GM19324 (cell line): ENCODE data around the gene USB1.
"Not testable (repeated sequence)": the region's sequence is repeated elsewhere in the genome, so short reads cannot be mapped to it uniquely, and the experiment has no call there.

Experiments
- ATAC-seq: cut with Tn5 transposase; IDR thresholded peaks from one replicate; pipeline ENCODE4 v1.9.1; 2021; ENCODE audit warnings: mild to moderate bottlenecking, moderate library complexity; ENCODE audit not compliant: unreplicated experiment, low FRiP score

USB1 gene

GRCh38 chr16:57969451-57970123, 31.6 kb upstream of the USB1 start:
- ATAC-seq, result no peak

DNA sequence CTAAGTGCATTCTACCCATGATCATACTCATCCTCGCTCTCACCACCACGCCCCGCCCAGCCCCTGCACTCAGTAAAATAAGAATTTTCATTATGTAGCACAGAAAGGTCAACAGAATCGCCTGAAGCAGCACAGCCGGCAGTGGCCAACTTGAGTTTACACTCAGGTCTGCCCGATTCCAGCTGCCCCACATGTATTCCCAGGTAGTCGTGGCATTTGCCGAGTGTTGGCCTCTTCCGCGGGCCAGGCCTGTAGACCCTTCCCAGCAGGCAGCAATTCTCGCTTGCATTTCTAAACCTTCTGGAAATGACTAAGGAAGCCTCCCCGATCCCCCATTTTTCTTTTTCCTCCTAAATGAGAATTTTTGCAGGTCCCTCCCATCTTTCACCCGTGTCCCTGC, 30.9 kb upstream of the USB1 start:
- ATAC-seq, result no peak

- no peak for ATAC-seq
Measured at GRCh38 chr16:57970970-57971369, 30.2 kb upstream of the USB1 start, which contains the start of gene CNGB1. Gene CNGB1 (minus strand): TSS chr16:57971128. CDS start chr16:57967286, 3,842 bp downstream.

DNA sequence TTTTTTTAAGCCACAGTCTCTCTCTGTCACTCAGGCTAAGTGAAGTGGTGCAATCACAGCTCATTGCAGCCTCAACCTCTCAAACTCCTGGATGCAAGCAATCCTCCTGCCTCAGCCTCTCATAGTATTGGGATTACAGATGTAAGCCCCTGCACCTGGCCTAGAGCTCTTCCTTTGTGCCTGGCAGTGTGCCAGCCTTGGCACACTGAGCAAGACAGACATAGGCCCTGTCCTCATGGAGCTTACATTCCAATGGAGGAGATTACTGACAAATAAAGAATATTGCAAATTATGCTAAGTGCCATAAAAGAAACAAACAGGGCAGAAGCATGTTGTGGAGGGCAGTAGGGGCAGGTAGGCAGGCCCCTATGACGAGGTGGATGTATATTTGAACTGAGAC, 29.4 kb upstream of the USB1 start:
- no peak for ATAC-seq

- ATAC-seq, result no peak
Measured at GRCh38 chr16:57972306-57972705, 28.9 kb upstream of the USB1 start.

- no peak for ATAC-seq
Measured at GRCh38 chr16:57976331-57976796, 24.8 kb upstream of the USB1 start.

- no peak for ATAC-seq
Measured at GRCh38 chr16:57977418-57978069, 23.7 kb upstream of the USB1 start.

GRCh38 chr16:57978070-57978465, 23.1 kb upstream of the USB1 start:
- ATAC-seq, result not testable (repeated sequence)

GRCh38 chr16:57979006-57979585, 22.1 kb upstream of the USB1 start:
- no peak for ATAC-seq

DNA sequence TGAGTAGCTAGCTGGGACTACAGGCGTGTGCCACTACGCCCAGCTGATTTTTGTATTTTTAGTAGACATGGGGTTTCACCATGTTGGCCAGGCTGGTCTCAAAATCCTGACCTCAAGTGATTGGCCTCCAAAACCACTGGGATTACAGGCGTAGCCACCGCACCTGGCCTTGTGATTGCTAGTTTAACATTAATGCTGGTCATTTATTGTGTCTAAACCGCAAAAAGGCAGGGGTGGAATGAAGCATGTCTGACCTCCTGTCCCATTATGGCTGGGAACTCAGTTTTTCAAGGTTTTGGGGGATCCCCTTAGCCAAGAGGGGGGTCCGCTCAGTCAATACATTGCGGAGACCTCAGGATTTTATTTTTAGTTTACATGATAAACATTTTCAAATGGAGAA, 19.6 kb upstream of the USB1 start:
- no peak for ATAC-seq

DNA sequence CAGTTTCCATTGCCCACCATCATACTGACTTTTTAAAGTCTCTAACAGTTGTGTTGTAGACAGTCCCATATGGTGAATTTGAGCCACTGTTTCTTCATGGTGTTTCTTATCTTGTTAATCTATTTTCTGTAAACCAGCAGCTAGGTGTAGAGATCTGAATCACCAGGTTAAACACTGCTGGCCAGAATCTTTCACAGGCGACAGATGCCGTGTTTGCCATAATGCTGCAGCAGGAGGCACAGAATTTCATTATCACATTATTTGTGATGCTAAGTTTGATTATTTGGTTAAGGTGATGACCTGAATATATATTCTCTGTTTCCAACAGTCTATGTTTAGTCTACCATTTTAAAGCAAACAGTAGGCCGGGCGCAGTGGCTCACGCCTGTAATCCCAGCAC, 18.8 kb upstream of the USB1 start:
- ATAC-seq, result no peak

DNA sequence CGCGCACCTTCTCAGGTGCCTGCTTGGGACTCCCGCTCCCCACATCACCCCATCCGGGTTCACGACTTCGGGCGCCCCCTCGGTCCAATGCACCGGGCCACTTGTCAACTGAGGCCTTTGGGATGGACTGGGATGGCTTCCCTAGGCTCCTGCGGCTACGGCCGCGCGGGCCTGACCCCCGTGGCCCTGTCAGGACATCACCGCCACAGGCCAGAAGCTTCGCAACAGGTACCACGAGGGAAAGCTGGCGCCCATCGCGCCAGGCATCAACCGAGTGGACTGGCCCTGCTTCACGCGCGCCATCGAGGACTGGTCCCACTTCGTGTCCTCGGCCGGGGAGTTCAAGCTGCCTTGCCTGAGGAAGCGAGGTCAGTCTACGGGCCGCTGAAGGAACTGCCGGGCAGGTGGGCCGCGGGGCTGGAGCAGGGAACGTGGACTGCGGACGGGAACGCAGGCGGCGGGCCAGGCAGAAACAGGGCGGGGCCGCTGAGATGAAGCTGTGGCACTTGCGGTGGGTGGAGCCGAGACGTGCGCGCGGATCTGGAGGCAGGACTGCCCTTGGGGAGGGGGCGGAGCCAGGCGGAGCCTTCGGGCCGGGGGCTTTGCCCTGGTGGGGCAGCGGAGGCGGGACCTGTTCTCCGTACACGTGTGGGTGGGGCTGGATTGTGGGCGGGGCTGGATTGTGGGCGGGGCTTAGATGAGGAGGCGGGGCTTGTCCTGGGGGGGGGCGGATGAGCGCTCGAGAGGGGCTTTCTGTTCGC, 16.6 kb upstream of the USB1 start:
- peak; percentile 78 for ATAC-seq

DNA sequence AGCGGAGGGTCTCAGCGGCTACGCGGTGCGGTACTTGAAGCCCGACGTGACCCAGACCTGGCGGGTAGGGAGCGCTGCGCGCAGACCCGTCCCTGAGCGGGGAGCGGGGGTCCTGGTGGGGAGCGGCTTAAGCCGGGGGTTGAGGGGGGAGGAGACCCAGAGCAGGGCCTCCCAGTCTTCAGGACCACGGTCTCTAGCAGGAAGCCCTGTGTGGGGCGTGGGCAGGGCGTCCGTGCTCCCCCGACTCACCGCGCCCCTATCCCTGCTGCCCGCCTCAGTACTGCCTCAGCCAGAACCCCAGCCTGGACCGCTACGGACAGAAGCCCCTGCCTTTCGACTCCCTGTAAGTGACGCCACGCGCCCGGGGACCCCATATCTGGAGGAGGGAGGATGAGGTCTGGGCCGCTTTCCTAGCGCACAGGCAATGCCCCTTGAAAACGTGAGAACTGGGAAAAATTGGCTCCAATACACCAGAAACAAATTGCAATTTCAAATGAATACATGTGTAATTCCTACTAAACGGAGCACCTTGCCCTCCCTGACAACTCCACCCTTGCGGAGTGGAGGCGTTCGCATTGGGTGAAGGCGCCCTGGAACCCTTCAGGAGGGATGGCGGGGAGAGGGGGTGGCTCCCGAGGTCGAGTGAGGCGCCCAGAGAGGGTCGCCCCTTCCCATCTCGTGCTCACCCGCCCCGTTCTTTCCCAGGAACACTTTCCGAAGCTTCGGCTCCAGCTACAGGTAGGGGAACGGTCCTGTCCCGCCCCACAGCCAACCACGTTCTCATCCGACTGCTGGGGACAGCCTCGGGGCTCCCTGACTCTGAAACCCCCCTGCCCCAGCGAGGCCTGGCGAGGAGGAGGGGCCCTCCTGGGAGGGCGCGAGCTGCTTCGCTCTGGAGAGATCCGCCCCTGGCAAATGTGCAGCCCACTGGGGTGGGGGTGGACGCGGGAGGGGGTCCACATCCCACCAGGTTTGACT, 15.7 kb upstream of the USB1 start:
- no peak for ATAC-seq

- no peak for ATAC-seq
Measured at GRCh38 chr16:57986196-57986595, 15.0 kb upstream of the USB1 start.

DNA sequence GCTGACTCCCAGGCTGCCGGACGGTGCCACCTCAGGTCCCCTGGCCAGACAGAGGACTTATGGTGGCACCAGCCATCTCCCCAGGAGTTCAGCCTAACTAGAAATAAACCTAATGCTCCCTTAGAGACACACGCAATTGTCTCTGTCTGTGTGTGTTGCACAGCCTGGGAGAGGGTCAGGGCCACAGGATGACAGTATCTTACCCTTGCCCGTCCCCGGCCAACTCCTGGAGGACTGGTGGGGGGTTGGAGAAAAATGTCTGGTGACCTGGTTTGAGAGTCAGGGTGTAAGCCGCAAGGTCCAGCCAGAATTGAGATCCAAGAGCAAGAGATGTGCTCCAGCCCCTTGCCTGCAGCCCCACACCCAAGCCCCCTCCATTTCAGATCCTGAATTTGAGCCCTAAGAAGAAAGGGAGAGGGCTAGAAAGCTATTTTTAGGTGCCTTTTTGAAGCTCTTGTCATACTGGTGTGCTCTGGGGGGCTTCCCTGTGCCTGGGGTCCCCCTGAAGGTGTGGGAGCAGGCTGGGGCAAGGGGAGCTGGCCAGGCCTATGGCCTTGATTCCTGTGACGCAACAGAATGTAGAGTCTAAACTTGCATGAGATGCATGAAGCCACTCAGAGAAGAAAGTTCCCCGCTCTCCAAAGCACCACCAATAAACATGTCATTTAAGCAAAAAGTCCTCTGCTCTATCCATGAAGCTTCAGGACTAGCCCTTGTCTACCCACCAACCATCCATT, 13.6 kb upstream of the USB1 start:
- no peak for ATAC-seq

DNA sequence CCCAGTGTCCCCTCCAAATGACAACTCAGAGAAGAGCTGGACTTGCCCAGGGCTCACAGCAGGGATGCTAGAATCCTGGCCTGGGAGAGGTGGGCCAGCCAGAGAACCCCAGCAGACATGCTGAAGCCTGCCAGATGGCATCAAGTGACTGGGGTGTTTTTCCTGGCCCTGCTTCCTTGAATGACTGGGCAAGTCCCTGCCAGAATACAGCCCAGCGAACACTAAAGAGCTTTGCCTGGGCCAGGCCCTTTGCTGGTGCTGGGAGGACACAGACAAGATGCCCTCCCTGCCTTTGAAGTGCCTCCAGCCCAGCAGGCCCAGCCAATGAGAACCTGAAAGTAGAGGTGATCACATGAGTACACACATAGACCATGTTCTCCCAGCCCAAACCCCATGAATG, 12.3 kb upstream of the USB1 start:
- no peak for ATAC-seq

GRCh38 chr16:57991551-57992059, 9.6 kb upstream of the USB1 start:
- ATAC-seq, result no peak

- ATAC-seq, result no peak
Measured at GRCh38 chr16:57992084-57992483, 9.1 kb upstream of the USB1 start.

DNA sequence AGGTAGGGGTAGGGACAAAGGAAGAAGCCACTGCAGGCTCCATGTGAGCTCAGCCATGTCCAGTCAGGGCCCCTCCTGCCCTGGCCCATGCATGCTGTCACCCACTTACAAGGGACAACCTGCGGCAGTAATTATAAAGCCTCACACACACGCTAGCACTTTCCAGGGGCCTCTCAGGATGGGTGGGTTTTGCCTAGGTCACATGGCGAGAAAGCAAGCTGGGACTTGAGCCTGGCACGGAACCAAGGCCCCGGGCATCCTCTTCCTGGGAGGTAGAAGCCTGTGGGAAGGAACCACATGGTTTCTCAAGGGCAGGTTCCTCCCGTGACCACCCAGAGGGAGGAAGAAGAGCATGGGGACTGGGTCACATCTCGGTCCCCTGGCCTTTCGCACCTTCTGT, 7.8 kb upstream of the USB1 start:
- ATAC-seq, result no peak
